Kasumi-1 (cell line): Measurements from ENCODE around the gene WFS1.

ENCODE experiments used
- DNase-seq, 2 experiments: peaks; one replicate each; lab custom pipeline; 2025; lab: John Stamatoyannopoulos, UW

The WFS1 gene

GRCh38 chr4:6259886-6260285, 9.8 kb upstream of the WFS1 start:
- DNase-seq = no peak

GRCh38 chr4:6262176-6262575, 7.5 kb upstream of the WFS1 start:
- DNase-seq = no peak

- DNase-seq = no peak
Observed at GRCh38 chr4:6262847-6263487, 6.7 kb upstream of the WFS1 start.

GRCh38 chr4:6263526-6264224, 6.0 kb upstream of the WFS1 start:
- no peak for DNase-seq

GRCh38 chr4:6264225-6264540, 5.5 kb upstream of the WFS1 start:
- peak in 1 of 2 experiments; percentile 7 for DNase-seq

GRCh38 chr4:6265546-6265945, 4.1 kb upstream of the WFS1 start:
- DNase-seq = no peak

- peak; percentile 19 to 22 for DNase-seq
Observed at GRCh38 chr4:6267573-6267972, 2.1 kb upstream of the WFS1 start.

GRCh38 chr4:6268650-6269615, 717 bp upstream of the WFS1 start:
- DNase-seq = no peak

- DNase-seq = no peak
Observed at GRCh38 chr4:6270636-6271121, 1.0 kb downstream of the WFS1 start.

- no peak for DNase-seq
Observed at GRCh38 chr4:6271206-6271605, 1.6 kb downstream of the WFS1 start.

- DNase-seq = no peak
Observed at GRCh38 chr4:6271701-6272465, 2.2 kb downstream of the WFS1 start.

- DNase-seq = no peak
Observed at GRCh38 chr4:6272863-6273660, 3.4 kb downstream of the WFS1 start.

GRCh38 chr4:6273661-6273990, 4.0 kb downstream of the WFS1 start:
- no peak for DNase-seq

- no peak for DNase-seq
Observed at GRCh38 chr4:6275351-6275750, 5.7 kb downstream of the WFS1 start.

- no peak for DNase-seq
Observed at GRCh38 chr4:6275898-6276806, 6.5 kb downstream of the WFS1 start.

- no peak for DNase-seq
Observed at GRCh38 chr4:6277139-6277802, 7.6 kb downstream of the WFS1 start.

GRCh38 chr4:6277935-6278800, 8.5 kb downstream of the WFS1 start:
- DNase-seq = no peak

- DNase-seq = peak; percentile 35 to 55
Observed at GRCh38 chr4:6278801-6279197, 9.1 kb downstream of the WFS1 start.
